SH-SY5Y (cell line): ENCODE data around the gene MPST.

ENCODE experiments used
- GATA2 ChIP-seq: IDR thresholded peaks from 2 replicates; pipeline ENCODE4 v1.6.1; 2011; ENCODE audit warnings: mild to moderate bottlenecking, low read depth, low read length
- GATA3 ChIP-seq: IDR thresholded peaks from 2 replicates; pipeline ENCODE4 v1.6.1; 2011; ENCODE audit warnings: low read depth, mild to moderate bottlenecking, low read length, moderate library complexity

Gene MPST

DNA sequence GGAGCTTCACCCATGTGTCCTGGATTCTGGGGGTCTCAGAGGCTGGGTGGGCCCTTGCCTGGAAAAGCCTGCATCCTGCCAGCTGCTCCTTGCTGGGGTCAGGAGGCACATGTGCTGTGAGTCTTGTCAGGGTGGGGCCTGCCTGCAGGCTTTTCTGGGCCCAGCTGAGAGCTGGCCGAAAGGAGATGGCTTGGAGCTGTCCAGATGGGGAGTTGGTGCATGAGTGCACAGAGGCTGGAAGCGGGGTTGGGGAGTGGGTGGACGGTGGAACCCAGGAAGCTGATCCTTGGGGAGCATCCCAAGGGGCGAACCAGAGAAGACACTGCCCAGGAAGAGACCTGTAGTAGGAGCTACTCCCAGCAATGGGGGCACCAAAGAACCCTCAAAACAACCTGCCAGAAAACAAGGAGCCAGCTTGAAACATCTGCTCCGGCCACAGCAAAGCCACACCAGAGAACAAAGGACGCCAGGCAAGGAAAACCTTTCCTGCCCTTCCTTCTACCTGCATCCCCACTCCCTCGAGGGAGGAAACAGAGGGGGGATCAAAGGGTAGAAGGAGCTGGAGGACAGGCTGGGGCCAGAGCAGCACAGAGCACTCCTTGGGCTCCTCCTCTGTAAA lies 23.8 kb downstream of the MPST start:
- TF ChIP-seq GATA2 (no peak), GATA3 (no peak)

DNA sequence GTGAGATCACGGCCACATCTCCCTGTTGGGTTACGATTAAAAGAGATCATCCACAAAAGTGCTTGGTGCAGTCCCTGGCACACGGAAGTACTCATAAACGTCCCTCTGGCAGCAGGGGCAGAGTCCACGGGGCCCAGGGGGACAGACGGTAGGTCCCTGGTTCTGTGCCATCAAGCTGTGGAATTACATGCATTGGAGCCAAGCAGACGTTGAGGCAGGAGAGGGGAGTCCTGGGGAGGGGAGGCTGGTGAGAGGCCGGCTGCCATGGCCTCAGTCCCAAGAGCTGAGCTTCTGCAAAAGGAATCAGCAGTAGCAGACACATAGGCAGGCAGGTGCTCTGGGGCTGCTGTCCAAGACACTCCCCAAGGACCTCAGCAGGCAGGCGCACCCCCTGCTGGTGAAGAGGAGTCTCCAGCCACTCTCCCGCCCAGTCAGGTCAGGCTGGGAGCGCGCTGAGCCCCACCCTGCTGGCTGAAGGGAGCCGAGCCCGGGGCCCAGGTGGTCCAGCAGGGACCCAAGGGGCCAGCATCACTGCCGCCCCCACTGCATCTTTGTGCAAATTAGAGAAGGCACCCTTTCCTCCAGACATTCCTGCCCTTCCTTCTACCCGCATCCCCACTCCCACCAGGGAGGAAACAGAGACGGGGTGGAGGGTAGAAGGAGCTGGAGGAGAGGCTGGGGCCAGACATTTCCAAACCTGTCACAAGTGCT lies 24.4 kb downstream of the MPST start:
- TF ChIP-seq GATA2 (no peak), GATA3 (no peak)

DNA sequence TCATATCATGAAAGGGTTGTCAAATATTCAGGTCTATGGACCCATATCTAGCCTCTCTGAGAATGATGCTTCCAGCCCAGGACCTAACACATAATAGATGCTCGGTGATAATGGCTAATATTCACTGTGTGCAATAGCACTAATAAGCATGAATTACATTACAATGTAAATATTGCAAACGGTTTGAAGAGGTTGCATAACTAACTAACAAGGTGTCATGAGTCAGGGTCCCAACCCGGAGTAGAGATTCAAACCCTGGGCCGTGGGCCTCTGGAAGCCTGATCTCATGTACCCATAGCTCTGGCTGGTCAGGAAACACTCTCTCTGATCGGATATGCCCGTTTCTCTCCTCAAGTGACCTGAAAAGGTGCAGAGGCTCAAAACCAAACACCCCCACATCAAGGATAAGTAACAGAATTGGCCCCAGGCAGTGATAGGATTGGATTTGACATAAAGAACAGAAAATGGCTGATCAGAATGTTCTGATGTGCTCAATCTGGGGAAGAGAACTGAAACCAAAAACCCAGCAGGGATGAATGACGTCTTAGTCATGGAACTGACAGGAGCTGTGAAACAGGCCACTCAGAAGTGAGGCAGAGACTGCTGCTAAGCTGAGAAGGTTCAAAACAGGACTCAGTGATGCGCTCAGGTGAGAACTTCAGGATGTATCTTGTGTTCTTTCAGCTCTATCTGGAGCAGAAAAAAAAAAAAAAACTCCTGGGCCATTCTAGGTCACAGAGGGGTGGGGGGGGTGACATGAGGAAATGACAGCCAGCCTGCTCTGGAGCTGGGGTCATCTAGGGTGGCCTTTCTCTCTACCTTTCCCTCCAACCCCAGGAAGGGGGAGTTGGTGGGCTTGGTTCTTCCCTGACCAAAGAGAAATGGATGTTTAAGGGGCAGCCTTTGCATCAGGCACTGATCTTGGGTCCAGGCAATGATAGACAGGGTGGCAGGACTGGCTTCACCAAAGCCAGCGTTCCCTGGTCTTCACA lies 25.4 kb downstream of the MPST start:
- TF ChIP-seq GATA3 (no peak), GATA2 (no peak)

DNA sequence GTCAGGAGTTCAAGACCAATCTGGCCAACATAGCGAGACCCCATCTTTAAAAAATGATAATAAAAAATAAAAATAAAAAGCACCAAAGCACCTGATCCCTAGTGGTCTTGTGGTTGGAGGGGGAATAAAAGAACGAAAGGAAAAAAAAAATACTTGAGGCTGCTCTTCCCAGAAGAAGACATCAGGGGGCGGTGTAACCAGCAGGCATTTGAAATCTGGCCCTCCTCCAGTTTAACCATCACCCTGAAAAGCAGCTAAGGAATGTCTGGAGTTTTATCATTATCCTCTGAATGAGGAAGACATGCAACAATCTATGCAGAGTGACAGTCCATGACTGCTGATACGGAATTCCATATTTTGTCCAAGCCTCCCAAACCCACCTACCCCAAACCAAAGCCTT lies 26.4 kb downstream of the MPST start:
- TF ChIP-seq GATA3 (no peak), GATA2 (no peak)

DNA sequence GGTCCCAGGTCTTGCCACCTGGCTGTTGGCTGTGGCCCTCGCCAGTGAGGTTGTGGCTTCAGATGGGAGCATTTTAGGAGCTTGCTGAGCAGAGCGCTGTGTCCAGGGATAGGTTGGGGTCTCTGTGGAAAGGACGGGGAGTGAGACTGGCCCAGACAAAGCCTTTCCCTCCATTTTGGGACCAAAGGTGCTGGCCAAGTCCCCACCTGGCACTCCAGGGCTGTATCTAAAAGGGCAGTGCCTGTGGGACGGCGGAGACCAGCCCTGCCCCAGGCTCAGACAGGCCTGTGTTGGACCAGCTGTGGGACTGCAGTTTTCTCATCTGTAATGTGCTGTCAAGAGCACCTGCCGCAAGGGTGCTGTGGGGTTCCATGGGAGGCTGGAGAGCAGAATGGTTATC lies 27.0 kb downstream of the MPST start:
- TF ChIP-seq GATA3: no peak

DNA sequence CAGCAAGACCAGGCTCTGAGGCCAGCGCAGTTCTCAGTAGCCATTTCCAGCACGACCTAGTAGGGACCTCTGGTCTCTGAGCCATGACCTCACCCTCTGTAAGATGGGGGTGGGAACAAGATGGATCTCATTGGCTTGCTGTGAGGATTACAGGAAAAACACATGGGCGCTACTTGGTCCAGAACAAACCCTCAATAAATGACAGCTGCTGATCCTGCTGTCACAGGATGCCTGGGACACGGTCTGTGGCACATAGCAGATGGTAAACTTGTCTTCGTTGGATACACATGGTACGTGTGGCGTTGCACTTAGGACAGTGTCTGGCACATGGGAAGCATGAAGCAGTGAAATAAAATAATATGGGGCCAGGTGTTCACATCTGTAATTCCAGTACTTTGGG lies 27.5 kb downstream of the MPST start:
- TF ChIP-seq GATA2: no peak
- no peak for TF ChIP-seq GATA3

DNA sequence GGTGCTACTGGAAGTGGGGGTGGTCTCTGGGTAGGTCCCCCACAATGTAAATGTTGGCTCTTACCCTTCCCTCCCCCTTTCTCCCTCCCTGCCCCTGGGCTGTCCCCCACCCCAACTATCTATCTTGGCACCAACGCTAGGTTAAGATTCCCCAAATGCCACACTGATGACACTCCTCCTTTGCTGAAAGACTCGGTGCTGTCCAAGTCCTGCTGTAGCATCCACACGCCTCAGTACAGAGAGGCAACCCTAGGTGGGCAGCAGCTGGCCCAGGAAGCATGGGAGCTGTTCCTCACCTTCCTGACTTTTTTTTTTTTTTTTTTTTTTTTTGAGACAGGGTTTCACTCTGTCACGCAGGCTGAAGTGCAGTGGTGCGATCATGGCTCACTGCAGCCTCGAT lies 28.6 kb downstream of the MPST start:
- TF ChIP-seq GATA3 (no peak), GATA2 (no peak)

DNA sequence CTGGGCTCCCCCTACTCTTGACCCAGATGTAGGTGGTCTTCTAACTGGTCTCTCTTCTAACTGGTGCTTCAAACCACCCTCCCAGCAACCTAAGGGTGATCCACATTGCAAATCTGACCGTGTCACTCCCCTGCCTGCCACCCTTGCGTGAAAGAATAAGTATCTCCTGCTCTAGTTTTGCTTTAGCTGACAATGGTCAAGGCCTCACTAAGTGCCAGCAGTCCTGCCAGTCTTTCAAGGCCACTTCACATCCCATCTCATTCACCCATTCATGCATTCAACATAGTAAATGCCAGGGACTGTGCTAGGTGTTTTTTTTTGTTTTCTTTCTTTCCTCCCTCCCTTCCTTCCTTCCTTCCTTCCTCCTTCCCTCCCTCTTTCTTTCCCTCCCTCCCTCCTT lies 29.7 kb downstream of the MPST start:
- TF ChIP-seq GATA3 (no peak), GATA2 (no peak)

DNA sequence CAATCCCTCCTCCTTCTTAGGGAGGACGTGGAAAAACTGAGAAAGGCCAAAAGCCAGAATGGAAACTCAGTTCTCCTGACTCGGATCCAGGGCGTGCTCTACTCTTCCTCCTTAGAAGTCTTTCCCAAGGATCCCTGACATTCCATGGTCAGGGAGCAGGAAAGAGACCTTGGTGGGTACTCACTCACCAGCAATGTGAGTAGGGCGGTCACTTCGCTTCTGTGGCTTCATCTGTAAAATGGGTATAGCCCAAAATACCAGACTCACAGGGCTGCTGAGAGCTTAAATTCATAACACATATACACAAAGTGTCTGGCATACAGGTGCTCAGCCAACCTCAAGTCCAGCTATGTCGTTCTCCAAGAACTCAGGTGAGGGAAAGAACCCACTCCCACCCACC lies 31.4 kb downstream of the MPST start:
- TF ChIP-seq GATA3 (no peak), GATA2 (no peak)

DNA sequence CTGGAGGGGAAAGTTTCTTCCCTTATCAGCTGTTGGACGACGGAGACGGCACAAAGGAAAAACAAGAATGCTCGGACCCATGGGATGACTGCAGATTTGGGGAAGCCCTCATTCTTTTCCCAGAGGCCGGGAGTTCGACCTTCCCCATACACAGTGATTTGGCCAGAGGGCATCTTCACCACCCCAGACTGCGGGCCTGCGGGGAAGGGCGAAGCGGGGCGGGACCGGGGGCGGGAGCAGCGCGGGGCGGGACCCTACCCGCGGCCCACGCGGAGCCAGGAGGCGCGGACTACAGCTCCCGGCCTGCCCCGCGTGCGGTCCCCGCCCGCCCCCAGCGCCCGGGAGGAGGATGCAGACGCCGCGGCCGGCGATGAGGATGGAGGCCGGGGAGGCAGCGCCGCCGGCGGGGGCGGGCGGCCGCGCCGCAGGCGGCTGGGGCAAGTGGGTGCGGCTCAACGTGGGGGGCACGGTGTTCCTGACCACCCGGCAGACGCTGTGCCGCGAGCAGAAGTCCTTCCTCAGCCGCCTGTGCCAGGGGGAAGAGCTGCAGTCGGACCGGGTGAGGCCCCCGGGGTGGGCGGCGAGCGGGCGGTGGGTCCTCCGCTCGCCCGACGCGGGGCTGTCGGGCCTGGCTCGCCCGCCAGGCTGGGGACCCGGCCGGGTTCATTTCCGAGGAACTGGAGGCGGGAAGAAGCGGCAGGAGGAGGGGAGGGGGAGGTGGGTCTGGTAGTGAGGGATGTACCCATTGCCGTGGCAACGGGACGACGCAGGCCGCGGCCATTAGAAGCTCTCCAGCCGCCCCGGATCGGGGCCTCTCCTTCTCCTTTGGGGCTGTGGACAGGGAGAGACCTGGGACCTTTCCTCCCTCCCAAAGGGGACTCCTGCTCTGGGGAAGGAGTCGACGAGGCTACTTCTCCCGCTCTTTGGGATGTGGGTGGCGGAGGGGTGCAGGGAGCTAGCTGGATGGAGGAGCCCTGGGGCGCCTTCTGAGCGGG lies 32.1 kb downstream of the MPST start, which contains the start of gene KCTD17:
Gene KCTD17, plus strand, starts transcription at position 352 of the 995 bp plus-strand sequence. Its CDS starts 19 bp downstream, at position 371.
- TF ChIP-seq GATA3 (no peak), GATA2 (no peak)

DNA sequence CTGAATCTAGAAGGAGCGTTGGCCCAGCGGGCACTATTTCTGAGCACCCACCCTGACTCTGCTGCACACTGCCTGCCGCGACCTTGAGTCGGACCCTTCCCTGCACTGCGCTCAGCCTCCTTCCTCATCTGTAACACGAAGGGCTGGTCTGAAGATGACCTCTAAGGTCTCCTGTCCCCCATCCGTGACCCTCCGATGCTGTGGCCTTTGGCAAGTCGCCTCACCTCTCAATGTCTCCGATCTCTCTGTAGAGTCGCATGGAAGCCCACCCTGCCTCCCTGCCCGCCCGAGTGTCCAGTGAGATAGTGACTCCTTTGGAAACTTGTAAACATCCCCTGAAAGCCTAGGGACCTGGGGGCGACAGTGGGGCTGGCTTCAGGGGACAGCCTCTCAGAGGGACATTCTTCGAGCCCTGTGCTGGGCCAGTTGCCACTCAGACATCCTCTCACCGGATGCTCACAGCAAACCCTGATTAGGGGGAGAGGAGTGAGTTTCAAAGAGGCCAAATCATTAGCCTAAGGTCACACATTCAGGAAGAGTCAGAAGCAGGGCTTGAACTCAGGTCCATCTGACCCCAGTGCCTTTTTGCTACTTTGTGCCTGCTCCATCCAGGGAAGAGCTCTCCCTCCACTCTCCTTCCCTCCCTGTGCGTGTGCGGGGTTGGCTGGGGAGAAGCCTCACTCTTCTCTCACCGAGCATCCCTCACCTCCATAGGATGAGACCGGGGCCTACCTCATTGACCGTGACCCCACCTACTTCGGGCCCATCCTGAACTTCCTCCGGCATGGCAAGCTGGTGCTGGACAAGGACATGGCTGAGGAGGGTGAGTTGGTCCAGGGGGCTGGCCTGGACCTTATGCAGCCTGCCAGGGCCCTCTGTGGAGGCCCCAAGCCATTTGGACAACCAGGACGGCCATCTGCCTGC lies 33.1 kb downstream of the MPST start:
- no peak for TF ChIP-seq GATA2
- TF ChIP-seq GATA3: no peak

DNA sequence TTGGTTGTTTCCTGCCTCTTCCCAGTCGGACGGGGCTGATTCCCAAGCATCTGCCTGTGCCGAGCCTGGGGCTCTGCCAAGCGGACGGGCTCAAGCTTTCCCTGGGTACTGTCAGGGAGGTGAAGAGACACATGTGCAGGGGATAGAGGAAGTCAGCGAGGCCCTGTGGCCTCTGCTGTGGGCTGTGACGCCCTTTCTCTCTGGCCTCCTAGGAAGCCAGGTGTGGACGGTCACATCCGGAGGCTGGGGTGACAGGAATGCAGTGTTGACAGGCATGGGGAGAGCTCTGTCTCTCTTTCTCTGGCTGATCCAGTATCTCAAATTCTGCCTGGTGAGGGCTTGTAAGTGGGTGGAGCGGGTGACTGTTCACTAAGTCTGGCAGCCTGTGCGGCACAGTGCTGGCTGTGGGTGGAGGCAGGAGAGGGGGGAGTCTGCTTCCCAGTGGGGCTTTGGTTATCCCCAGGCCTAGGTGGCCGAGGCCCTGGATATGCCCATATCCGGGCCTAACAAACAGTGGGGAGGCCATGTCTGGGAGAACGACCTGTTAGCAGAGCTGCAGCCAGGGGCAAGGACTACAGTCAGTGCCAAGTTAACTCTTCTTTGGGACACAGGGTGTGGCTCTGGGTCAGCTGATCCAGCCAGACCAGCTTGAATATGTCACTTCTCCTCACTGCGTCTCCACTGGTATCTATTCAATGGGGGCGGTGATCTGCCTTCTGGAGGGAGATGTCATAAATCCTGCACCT lies 33.9 kb downstream of the MPST start:
- no peak for TF ChIP-seq GATA3
- no peak for TF ChIP-seq GATA2
